LNCaP clone FGC (cell line): ENCODE data around the gene SLC22A5.

Experiments used
- DNase-seq: peaks from one replicate; pipeline ENCODE4 v3.0.0-alpha.2; 2011; ENCODE audit warnings: low read depth
- H3K4me3 ChIP-seq: 2 replicates; pipeline ENCODE4 v1.5.1; 2011; ENCODE audit warnings: mild to moderate bottlenecking, low read depth, low read length, control low read depth
- CTCF ChIP-seq: IDR thresholded peaks from 2 replicates; pipeline ENCODE4 v1.5.1; 2012; ENCODE audit warnings: mild to moderate bottlenecking; ENCODE audit not compliant: control insufficient read depth, insufficient read depth; ENCODE audit errors: extremely low read depth

SLC22A5 gene

GRCh38 chr5:132417010-132417439, 47.5 kb downstream of the SLC22A5 start:
- H3K4me3 ChIP-seq, result no peak overlapping the region
- TF ChIP-seq CTCF, result no peak
- no peak for DNase-seq

DNA sequence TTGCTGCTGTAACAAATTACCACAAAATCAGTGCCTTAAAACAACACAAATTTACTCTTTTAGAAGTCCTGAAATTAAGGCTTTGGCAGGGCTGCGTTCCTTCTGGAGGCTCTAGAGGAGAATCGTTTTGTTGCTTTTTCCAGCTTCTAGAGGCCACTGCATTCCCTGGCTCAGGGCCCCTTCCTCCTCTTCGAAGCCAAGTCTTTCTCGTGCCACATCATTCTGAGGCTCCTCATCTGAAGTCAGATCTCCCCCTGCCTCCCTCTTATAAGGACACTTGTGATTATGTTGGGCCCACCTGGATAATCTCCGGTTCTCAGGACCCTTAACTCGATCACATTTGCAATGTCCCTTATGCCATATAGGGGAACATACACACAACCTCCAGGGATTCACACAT, 48.0 kb downstream of the SLC22A5 start:
- DNase-seq, result no peak
- TF ChIP-seq CTCF, result no peak
- H3K4me3 ChIP-seq, result no peak overlapping the region

DNA sequence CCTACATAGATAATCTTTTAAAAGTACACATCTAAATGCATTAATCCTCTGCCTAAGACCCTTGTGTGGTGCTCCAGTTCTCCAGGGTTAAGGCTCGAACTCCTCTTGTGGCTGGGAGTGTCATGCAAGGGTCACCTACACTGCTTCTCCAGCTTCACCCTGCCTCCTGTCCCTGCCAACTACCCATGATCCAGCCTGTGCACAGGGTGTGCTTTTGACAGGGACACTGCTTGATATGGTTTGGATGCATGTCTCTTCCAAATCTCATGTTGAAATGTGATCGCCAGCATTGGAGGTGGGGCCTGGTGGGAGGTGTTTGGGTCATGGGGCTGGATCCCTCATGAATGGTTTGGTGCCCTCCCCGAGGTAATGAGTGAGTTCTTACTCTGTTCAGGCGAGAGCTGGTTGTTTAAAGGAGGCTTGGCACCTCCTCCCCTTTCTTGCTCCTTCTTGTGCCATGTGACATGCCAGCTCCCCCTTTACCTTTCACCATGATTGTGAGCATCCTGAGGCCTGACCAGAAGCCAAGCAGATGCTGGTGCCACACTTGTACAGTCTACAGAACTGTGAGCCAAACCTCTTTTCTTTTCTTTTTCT, 48.5 kb downstream of the SLC22A5 start:
- DNase-seq, result no peak
- TF ChIP-seq CTCF, result no peak
- H3K4me3 ChIP-seq, result no peak overlapping the region

DNA sequence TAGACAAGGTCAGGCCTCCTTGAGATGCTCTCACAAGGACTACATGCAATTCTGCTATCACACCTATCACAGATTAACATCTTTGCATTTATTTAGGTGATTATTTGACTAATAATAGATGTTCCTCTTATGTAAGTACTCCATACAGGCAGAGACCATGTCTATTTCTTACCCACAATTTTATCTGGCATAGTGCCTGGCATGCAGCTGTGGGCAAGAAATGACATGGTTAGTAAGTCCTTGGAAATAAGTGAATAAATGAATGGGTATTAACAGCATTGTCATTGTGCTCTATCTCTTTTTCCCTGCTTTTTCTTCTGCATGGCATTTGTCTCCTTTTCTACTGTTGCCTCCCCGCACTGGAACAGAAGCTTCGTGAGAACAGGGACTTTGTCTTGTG, 49.4 kb downstream of the SLC22A5 start:
- no peak overlapping the region for H3K4me3 ChIP-seq
- no peak for TF ChIP-seq CTCF

GRCh38 chr5:132419502-132420468, 50.3 kb downstream of the SLC22A5 start:
- peak; percentile 67 for DNase-seq
- no peak overlapping the region for H3K4me3 ChIP-seq
- TF ChIP-seq CTCF, result peak; percentile 56

More for the DNA sequence above, 49.4 kb downstream of the SLC22A5 start:
- DNase-seq, result no peak

DNA sequence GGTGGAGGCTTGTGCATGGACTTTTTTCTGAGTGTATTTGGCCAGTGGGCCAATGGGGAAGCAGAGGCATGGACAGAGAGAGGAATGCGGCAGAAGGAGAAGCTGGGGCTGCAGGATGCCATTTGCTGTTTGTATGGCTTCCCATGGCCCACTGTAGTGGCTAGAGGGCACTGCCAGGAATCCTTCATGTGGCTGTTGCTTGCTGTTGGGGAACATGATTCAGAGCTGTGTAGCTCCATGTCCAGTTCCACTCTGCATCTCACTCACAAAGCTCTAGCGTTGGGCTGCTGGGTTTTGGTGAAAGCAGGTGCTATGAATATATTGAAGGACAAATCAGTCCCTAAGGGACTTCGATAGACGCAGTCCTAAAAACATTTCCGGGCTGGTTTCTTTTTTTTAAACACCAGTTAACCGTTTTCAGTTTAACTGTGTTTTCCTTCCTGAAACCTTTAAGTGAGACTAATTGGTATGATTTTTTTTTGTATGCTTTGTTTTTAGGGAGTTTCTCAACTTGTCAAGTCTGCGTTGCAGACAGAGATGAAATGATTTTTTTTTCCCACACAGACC, 51.3 kb downstream of the SLC22A5 start:
- no peak overlapping the region for H3K4me3 ChIP-seq
- no peak for DNase-seq
- no peak for TF ChIP-seq CTCF
